Measurements from ENCODE around the gene EMC8.

Gene EMC8

GRCh38 chr16:85778873-85779272 is 20.5 kb downstream of the EMC8 start:
- no peak for TF ChIP-seq CTCF (conservative IDR thresholded peaks at IDR 0.05; ENCODE audit: control insufficient read depth, insufficient read depth, low read depth, low read length)
- H3K4me3 ChIP-seq (ENCODE audit: control insufficient read depth, low read depth, low read length) = no peak overlapping the region
- no peak for DNase-seq (ENCODE audit: low read depth)

GRCh38 chr16:85777583-85778310 is 21.6 kb downstream of the EMC8 start:
- TF ChIP-seq CTCF (conservative IDR thresholded peaks at IDR 0.05; ENCODE audit: control insufficient read depth, insufficient read depth, low read depth, low read length) = no peak
- DNase-seq (ENCODE audit: low read depth) = peak; percentile 16

GRCh38 chr16:85774811-85775210 is 24.5 kb downstream of the EMC8 start:
- no peak for TF ChIP-seq CTCF (conservative IDR thresholded peaks at IDR 0.05; ENCODE audit: control insufficient read depth, insufficient read depth, low read depth, low read length)

More at GRCh38 chr16:85777583-85778310, 21.6 kb downstream of the EMC8 start:
- H3K4me3 ChIP-seq (ENCODE audit: control insufficient read depth, low read depth, low read length) = no peak overlapping the region

GRCh38 chr16:85774136-85774535 is 25.2 kb downstream of the EMC8 start:
- DNase-seq (ENCODE audit: low read depth) = no peak
- no peak overlapping the region for H3K4me3 ChIP-seq (ENCODE audit: control insufficient read depth, low read depth, low read length)
- TF ChIP-seq CTCF (conservative IDR thresholded peaks at IDR 0.05; ENCODE audit: control insufficient read depth, insufficient read depth, low read depth, low read length) = no peak

More at GRCh38 chr16:85774811-85775210, 24.5 kb downstream of the EMC8 start:
- DNase-seq (ENCODE audit: low read depth) = no peak
- H3K4me3 ChIP-seq (ENCODE audit: control insufficient read depth, low read depth, low read length) = no peak overlapping the region

- no peak overlapping the region for H3K4me3 ChIP-seq (ENCODE audit: control insufficient read depth, low read depth, low read length)
- DNase-seq (ENCODE audit: low read depth) = no peak
- TF ChIP-seq CTCF (conservative IDR thresholded peaks at IDR 0.05; ENCODE audit: control insufficient read depth, insufficient read depth, low read depth, low read length) = no peak
Measured at GRCh38 chr16:85773044-85773443, 26.3 kb downstream of the EMC8 start.

- no peak for TF ChIP-seq CTCF (conservative IDR thresholded peaks at IDR 0.05; ENCODE audit: control insufficient read depth, insufficient read depth, low read depth, low read length)
- H3K4me3 ChIP-seq (ENCODE audit: control insufficient read depth, low read depth, low read length) = no peak overlapping the region
- DNase-seq (ENCODE audit: low read depth) = no peak
Measured at GRCh38 chr16:85770741-85771140, 28.6 kb downstream of the EMC8 start.

Data from fibroblast of mammary gland (primary cell).